Measurements from ENCODE around the gene ADIG. TPM values are rescaled to one million over a fixed set of nuclear protein-coding genes. Genes with fewer than 3 reads are reported as not detected.

ADIG gene
- not detected for total RNA-seq

- CTCF ChIA-PET, result interaction anchor here (0.7 to 0.9 kb wide), 2 partner anchors 49 to 67 kb away, joined by 3 to 5 read pairs; no protein-coding TSS in a partner anchor
- DNase-seq, result no peak
Measured at GRCh38 chr20:38581013-38581412, at the start of gene ADIG. TSS of gene ADIG (plus strand) at chr20:38581197. CDS start at chr20:38581251, 54 bp downstream.

GRCh38 chr20:38534756-38535155 is 46.2 kb upstream of the ADIG start:
- Mint-ChIP-seq H3K9me3 (ENCODE audit: low read depth) (no peaks in the 10 kb centered on the region), H3K27me3 (no peaks in the 10 kb centered on the region), H3K27ac (peak overlapping the region; percentile 51), H3K36me3 (ENCODE audit: low read depth) (peaks cover 41% of the 10 kb centered on the region), H3K4me1 (peaks cover 3% of the 10 kb centered on the region), H3K4me3 (no peak overlapping the region)
- POLR2A ChIA-PET, result no interaction called here
- CTCF ChIA-PET, result interaction anchor here (0.6 kb wide), 1 partner anchor 332 kb away, joined by 3 read pairs; no protein-coding TSS in a partner anchor
- intact Hi-C loops (cut with DNase I, micrococcal nuclease), result no loop called here
- ATAC-seq, result peak; percentile 92
- DNase-seq, result peak; percentile 63

More at GRCh38 chr20:38581013-38581412, at the start of gene ADIG:
- H3K4me3 Mint-ChIP-seq, result no peak within 1 kb of the TSS
- POLR2A ChIA-PET, result interaction anchor here (0.7 kb wide), 1 partner anchor 30 kb away, joined by 6 read pairs; no protein-coding TSS in a partner anchor
- H3K4me1 Mint-ChIP-seq, result no peaks in the 10 kb centered on the region
- H3K36me3 Mint-ChIP-seq (ENCODE audit: low read depth), result no peaks in the 10 kb centered on the region
- H3K27me3 Mint-ChIP-seq, result no peaks in the 10 kb centered on the region
- intact Hi-C loops (cut with DNase I, micrococcal nuclease), result no loop called here
- no peak within 1 kb of the TSS for H3K27ac Mint-ChIP-seq
- no peaks in the 10 kb centered on the region for H3K9me3 Mint-ChIP-seq (ENCODE audit: low read depth)
- no peak for ATAC-seq

DNA sequence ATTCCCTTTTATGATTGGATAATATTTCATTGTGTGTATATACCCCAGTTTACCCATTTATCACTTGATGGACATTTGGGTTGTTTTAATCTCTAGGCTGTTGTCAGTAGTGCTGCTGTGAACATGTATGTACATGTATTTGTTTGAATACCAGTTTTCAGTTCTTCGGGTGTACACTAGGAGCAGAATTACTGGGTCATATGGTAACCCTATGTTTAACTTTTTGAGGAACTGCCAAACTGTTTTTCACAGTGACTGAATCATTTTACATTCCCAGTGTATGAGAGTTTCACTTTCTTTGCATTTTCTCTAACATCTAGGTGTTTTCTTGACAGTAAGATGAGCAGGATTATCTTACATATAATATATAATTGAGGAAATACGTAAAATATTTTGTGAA is 44.7 kb upstream of the ADIG start:
- Mint-ChIP-seq H3K4me3 (no peak overlapping the region), H3K36me3 (ENCODE audit: low read depth) (peaks cover 46% of the 10 kb centered on the region)
- POLR2A ChIA-PET, result no interaction called here

DNA sequence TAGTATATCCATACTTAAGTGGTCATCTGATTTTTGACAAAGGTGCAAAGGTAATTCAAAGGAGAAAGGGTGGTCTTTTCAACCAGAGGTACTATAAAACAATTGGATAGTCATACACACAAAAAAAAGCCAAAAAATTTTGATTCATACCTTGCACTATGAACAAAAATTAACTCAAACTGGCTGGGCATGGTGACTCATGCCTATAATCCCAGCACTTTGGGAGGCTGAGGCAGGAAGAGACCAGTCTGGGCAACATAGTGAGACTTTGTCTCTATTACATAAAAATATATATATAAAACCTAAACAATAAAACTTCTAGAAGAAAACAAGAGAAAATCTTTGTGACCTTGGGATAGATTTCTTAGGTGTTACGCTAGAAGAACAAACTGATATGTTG is 43.8 kb upstream of the ADIG start:
- ATAC-seq, result no peak
- no peak overlapping the region for H3K4me3 Mint-ChIP-seq
- POLR2A ChIA-PET, result no interaction called here
- no peaks in the 10 kb centered on the region for H3K9me3 Mint-ChIP-seq (ENCODE audit: low read depth)
- no peaks in the 10 kb centered on the region for H3K27me3 Mint-ChIP-seq
- peaks cover 3% of the 10 kb centered on the region for H3K4me1 Mint-ChIP-seq
- H3K36me3 Mint-ChIP-seq (ENCODE audit: low read depth), result peaks cover 50% of the 10 kb centered on the region
- intact Hi-C loops (cut with DNase I, micrococcal nuclease), result no loop called here
- H3K27ac Mint-ChIP-seq, result no peak overlapping the region
- CTCF ChIA-PET, result interaction anchor here (1.3 kb wide), 1 partner anchor 12 kb away, joined by 5 read pairs; no protein-coding TSS in a partner anchor
- no peak for DNase-seq

More for the DNA sequence above, 44.7 kb upstream of the ADIG start:
- Mint-ChIP-seq H3K27ac (no peak overlapping the region), H3K4me1 (peaks cover 3% of the 10 kb centered on the region), H3K9me3 (ENCODE audit: low read depth) (no peaks in the 10 kb centered on the region), H3K27me3 (no peaks in the 10 kb centered on the region)
- intact Hi-C loops (cut with DNase I, micrococcal nuclease), result no loop called here
- no peak for ATAC-seq
- DNase-seq, result no peak
- CTCF ChIA-PET, result interaction anchor here (0.7 kb wide), 1 partner anchor 10 kb away, joined by 3 read pairs; no protein-coding TSS in a partner anchor

DNA sequence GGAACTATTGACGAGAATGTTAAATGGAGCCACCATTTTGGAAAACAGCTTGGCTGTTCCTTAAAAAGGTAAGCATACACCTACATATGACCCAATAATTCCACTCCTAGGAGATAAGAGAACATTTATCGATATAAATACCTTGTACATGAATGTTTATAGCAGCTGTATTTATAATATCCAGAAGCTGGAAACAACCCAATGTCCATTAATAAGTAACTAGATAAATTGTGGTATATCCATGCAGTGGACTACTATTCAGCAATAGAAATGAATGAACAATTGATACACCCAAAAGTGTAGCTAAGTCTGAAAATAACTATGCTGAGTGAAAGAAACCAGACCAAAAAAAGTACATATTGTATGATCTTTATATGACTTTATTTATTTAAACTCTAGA is 42.2 kb upstream of the ADIG start:
- POLR2A ChIA-PET, result no interaction called here
- DNase-seq, result no peak

GRCh38 chr20:38543014-38543906 is 37.7 kb upstream of the ADIG start:
- POLR2A ChIA-PET, result no interaction called here
- no peak overlapping the region for H3K27ac Mint-ChIP-seq
- peaks cover 9% of the 10 kb centered on the region for H3K4me1 Mint-ChIP-seq
- no peak overlapping the region for H3K4me3 Mint-ChIP-seq
- intact Hi-C loops (cut with DNase I, micrococcal nuclease), result no loop called here
- CTCF ChIA-PET, result interaction anchor here (0.6 kb wide), 1 partner anchor 69 kb away, joined by 4 read pairs; no protein-coding TSS in a partner anchor
- no peaks in the 10 kb centered on the region for H3K9me3 Mint-ChIP-seq (ENCODE audit: low read depth)
- ATAC-seq, result no peak
- peaks cover 41% of the 10 kb centered on the region for H3K36me3 Mint-ChIP-seq (ENCODE audit: low read depth)
- no peak for DNase-seq
- H3K27me3 Mint-ChIP-seq, result no peaks in the 10 kb centered on the region

More for the DNA sequence above, 42.2 kb upstream of the ADIG start:
- H3K4me1 Mint-ChIP-seq, result peaks cover 3% of the 10 kb centered on the region
- no peak overlapping the region for H3K27ac Mint-ChIP-seq
- ATAC-seq, result no peak
- H3K4me3 Mint-ChIP-seq, result no peak overlapping the region
- peaks cover 48% of the 10 kb centered on the region for H3K36me3 Mint-ChIP-seq (ENCODE audit: low read depth)
- no peaks in the 10 kb centered on the region for H3K27me3 Mint-ChIP-seq
- intact Hi-C loops (cut with DNase I, micrococcal nuclease), result no loop called here
- no peaks in the 10 kb centered on the region for H3K9me3 Mint-ChIP-seq (ENCODE audit: low read depth)
- CTCF ChIA-PET, result interaction anchor here (1.3 kb wide), 1 partner anchor 13 kb away, joined by 5 read pairs; no protein-coding TSS in a partner anchor

GRCh38 chr20:38545771-38546170 is 35.2 kb upstream of the ADIG start:
- H3K36me3 Mint-ChIP-seq (ENCODE audit: low read depth), result peaks cover 41% of the 10 kb centered on the region
- H3K27ac Mint-ChIP-seq, result no peak overlapping the region
- CTCF ChIA-PET, result no interaction called here
- POLR2A ChIA-PET, result no interaction called here
- intact Hi-C loops (cut with DNase I, micrococcal nuclease), result no loop called here
- no peak overlapping the region for H3K4me3 Mint-ChIP-seq
- no peak for DNase-seq
- no peak for ATAC-seq
- H3K27me3 Mint-ChIP-seq, result no peaks in the 10 kb centered on the region
- peaks cover 9% of the 10 kb centered on the region for H3K4me1 Mint-ChIP-seq
- no peaks in the 10 kb centered on the region for H3K9me3 Mint-ChIP-seq (ENCODE audit: low read depth)

GRCh38 chr20:38547288-38548085 is 33.5 kb upstream of the ADIG start:
- H3K9me3 Mint-ChIP-seq (ENCODE audit: low read depth), result no peaks in the 10 kb centered on the region
- ATAC-seq (no peak), DNase-seq (no peak)
- H3K4me1 Mint-ChIP-seq, result peaks cover 9% of the 10 kb centered on the region
- intact Hi-C loops (cut with DNase I, micrococcal nuclease), result no loop called here
- H3K27me3 Mint-ChIP-seq, result no peaks in the 10 kb centered on the region
- H3K27ac Mint-ChIP-seq, result no peak overlapping the region
- ChIA-PET CTCF (no interaction called here), POLR2A (no interaction called here)
- peaks cover 30% of the 10 kb centered on the region for H3K36me3 Mint-ChIP-seq (ENCODE audit: low read depth)
- no peak overlapping the region for H3K4me3 Mint-ChIP-seq

DNA sequence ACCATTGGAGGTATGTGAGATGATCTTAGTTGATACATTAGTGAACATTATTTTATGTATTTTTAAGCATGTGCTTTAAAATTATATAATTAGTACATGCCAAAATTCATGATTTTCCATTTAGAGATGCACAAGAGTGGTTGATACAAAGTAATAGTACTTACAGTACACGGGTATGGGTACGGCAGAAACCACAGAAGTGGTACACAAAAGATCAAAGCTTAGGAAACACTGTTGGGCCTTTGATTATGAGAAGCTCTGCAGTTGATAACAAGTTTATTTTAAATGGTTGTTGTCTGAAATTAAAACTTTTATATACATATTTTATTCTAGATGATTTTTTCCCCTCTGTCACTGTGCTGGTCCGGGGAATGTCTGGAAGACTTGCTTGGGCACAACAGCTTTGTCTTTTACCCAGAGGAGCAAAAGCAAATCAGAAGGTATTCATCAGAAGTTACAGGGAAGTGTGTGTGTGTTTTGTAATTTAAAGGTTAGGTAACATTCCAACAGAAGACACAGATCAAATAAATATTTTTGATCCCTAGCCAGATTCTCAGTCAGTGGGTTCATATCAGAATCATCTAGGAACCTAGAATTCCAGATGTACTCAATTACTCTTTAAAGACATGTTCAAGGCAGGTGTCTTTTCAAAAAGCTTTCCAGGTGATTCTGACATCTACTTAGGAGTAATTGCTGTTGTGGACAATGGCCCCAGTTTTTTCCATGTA is 32.5 kb upstream of the ADIG start:
- CTCF ChIA-PET, result interaction anchor here (0.6 kb wide), 1 partner anchor 179 kb away, joined by 3 read pairs; no protein-coding TSS in a partner anchor
- ATAC-seq, result no peak
- Mint-ChIP-seq H3K27ac (no peak overlapping the region), H3K9me3 (ENCODE audit: low read depth) (no peaks in the 10 kb centered on the region), H3K36me3 (ENCODE audit: low read depth) (peaks cover 25% of the 10 kb centered on the region), H3K4me1 (peaks cover 9% of the 10 kb centered on the region), H3K4me3 (no peak overlapping the region), H3K27me3 (no peaks in the 10 kb centered on the region)
- POLR2A ChIA-PET, result no interaction called here
- intact Hi-C loops (cut with DNase I, micrococcal nuclease), result no loop called here
- no peak for DNase-seq

DNA sequence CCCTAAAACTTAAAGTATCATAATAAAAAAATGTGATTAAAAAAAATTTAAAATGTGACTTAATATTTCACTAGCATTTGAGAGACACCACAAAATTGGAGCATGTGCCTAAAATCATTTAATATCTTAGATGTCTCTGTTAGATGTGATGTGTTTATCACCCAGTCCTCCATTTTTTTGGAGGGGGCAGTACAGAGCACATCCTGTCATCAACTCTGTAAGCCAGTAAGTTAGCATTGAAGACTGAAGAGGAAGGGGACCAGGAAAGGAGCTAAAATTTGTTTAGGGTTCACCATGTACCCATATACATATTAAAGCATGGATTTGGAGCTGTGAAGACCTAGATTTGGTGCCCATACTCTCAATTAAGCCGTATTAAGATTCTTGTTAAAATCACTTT is 30.7 kb upstream of the ADIG start:
- CTCF ChIA-PET, result interaction anchor here (1.5 kb wide), 1 partner anchor 8 kb away, joined by 4 read pairs; no protein-coding TSS in a partner anchor
- H3K4me3 Mint-ChIP-seq, result no peak overlapping the region
- peaks cover 30% of the 10 kb centered on the region for H3K36me3 Mint-ChIP-seq (ENCODE audit: low read depth)
- POLR2A ChIA-PET, result interaction anchor here (0.5 kb wide), 1 partner anchor 31 kb away, joined by 6 read pairs; the partner anchor contains the start of gene ADIG
- DNase-seq (no peak), ATAC-seq (peak; percentile 49)
- H3K9me3 Mint-ChIP-seq (ENCODE audit: low read depth), result no peaks in the 10 kb centered on the region
- no peaks in the 10 kb centered on the region for H3K27me3 Mint-ChIP-seq
- H3K27ac Mint-ChIP-seq, result no peak overlapping the region
- H3K4me1 Mint-ChIP-seq, result peaks cover 9% of the 10 kb centered on the region
- intact Hi-C loops (cut with DNase I, micrococcal nuclease), result no loop called here
